Stimulated activated CD8-positive, alpha-beta memory T cell treated with anti-CD3 and anti-CD28 coated beads, Interleukin-12 subunit alpha, Interleukin-12 subunit beta, amount 100 ng/mL, for 24 hours (primary cell): ENCODE data around the gene RNF125.
A peak's percentile ranks its signal among the peaks of the same experiment; 100 is the strongest.
"Not testable (repeated sequence)": the region's sequence is repeated elsewhere in the genome, so short reads cannot be mapped to it uniquely, and the experiment has no call there.

Source experiments
- DNase-seq: peaks from one replicate; pipeline ENCODE4 v3.0.0-alpha.2; 2020; ENCODE audit errors: extremely low read depth

RNF125 gene

DNA sequence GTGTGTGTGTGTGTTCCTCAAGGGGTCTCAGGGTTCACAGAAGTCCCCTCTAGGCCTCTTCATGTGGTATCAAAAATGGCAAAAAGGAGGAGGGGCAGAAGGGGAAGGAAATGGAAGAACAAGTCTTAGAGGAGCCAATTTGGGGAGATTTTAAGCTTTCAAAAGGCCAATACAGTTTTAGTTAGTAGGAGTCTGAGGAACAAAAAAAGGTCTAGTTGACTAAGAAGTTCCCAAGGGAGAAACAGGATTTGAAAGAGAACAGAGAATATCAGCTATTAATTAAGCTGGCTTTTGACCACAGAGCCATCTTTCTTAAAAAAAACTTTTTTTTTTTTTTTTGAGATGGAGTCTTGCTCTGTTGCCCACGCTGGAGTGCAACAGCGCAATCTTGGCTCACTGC lies 7.1 kb downstream of the RNF125 start:
- no peak for DNase-seq

GRCh38 chr18:32026491-32027086 lies 8.0 kb downstream of the RNF125 start:
- DNase-seq: no peak

GRCh38 chr18:32029558-32029957 lies 10.9 kb downstream of the RNF125 start:
- no peak for DNase-seq

GRCh38 chr18:32032609-32033008 lies 14.0 kb downstream of the RNF125 start:
- DNase-seq: no peak

DNA sequence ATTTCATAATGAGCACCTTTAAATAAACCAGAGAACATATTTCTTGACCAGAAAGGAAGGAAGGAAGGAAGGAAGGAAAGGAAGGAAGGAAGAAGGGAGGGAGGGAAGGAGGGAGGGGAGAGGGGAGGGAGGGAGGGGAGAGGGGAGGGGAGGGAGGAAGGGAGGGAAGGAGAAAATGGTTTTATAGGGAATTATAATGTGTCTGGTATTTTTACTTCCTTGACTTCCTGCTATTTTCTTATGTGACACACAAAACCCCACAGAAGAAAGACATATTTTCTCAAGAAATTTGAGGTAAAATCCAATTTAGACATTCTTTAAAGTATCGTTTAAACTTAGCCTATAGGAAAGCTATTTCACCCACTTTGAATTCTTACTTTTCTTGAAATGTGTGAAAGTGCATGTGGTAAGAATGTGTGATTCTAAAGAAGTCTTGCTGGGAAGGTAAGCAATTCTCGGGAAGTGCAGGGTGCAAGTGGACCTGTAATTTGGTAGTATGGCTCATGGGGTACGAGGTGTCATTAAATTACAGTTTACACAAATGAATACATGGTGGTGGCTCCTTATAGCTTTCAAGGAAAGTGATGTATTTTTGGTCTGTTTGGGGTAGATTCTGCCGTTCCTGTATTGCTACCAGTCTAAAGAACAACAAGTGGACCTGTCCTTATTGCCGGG lies 18.0 kb downstream of the RNF125 start:
- DNase-seq: no peak

- DNase-seq: no peak
These were observed 19.0 kb downstream of the RNF125 start for GRCh38 chr18:32037616-32038015.

GRCh38 chr18:32040936-32041335 lies 22.3 kb downstream of the RNF125 start:
- no peak for DNase-seq

GRCh38 chr18:32042337-32042736 lies 23.7 kb downstream of the RNF125 start:
- DNase-seq: no peak

GRCh38 chr18:32048507-32049091 lies 30.0 kb downstream of the RNF125 start:
- no peak for DNase-seq

DNA sequence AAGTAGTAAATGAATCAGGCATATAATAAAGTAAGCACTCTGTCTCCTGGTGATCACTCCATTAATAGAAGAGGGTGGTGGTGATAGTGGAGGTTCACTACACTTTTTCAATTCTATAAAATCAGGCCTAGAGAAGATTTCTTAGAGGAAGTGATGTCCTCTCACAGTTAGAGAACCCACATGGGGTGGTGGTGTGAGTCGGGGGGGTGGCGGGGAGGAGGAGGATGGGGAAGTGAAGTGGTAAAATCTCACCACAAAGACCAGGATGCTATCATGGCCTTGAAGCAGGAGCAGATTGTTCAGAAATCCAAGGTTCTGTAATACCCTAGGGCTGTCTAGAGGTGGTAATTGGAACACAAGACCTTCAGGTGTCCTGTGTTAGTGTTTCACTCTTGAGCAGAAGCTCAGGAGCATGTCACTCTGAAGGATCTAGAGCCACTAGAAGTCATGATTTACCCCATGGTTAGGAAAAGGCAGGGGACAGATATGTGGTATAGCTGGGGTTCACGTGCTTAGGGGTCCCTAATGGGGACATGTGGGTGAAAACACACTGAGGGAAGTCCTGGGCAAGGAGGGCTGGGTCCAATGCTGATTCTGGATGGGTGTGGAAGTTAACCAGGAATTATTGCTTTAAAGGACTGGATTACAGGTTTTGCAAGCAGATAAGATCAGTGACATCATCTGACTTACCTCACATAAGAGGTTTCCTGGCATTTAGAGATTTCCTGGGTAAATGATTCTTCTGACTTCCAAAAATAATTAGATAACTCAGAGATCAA lies 31.0 kb downstream of the RNF125 start:
- DNase-seq: peak; percentile 16

GRCh38 chr18:32056613-32057358 lies 38.2 kb downstream of the RNF125 start:
- DNase-seq: no peak

DNA sequence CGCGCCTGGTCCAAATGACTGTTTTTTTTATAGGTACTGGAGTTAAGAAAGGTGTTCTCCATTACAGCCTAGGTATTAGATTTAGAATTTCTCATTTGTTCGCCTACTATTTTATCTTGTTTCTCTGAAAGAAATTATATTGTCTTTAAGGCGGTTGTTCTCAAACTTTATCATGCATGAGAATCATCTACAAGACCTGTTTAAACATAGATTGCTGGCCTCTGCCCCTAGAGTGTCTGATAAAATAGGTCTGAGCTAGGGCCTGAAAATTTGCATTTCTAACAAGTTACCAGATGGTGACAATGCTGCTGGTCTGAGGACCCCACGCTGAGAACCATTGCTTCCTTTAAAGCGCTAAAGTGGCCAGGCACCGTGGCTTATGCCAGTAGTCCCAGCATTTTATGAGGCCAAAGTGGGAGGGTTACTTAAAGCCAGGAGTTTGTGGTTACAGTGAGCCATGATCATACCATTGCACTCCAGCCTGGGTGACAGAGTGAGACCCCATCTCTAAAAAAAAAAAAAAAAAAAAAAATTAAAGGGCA lies 39.1 kb downstream of the RNF125 start:
- DNase-seq: no peak

DNA sequence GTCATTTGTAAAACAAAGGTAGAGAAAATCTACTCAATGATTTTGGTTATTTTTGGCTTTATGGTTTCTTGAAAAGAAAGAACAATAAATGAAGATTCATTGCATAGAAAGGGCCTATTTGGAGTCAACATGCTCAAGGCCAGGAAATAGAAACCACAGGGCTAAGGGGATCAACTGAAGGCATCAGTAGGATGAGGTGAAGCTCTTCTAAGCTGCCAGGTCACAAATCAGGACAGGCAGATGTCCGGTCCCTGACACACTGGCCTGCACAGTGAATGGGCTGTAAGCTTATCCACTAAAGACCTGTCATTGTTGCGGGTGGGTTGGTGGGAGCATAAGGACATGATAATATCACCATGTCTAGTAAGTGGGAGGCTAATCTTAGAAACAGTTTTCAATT lies 41.4 kb downstream of the RNF125 start:
- no peak for DNase-seq

GRCh38 chr18:32067375-32068167 lies 48.9 kb downstream of the RNF125 start:
- DNase-seq: no peak

GRCh38 chr18:32072321-32072720 lies 53.7 kb downstream of the RNF125 start:
- DNase-seq: no peak

DNA sequence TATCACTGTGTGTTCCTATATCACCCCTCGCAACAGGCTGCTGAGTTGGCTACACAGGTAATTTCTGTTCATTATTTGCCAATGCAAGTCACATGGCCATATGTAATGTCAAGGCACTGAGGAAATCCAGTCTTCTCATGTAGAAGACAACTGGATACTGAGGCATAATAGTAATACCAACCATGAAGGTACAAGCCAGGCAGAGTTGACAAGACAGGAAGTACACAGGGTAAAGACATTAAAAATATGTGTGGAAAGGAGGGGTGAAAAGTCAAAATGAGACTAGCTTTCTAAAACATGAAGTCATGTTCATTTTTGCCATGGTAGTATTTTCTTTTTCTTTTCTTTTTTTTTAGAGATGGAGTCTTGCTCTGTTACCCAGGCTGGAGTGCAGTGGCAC lies 55.6 kb downstream of the RNF125 start:
- no peak for DNase-seq

- DNase-seq: no peak
These were observed 60.2 kb downstream of the RNF125 start for GRCh38 chr18:32078845-32079244.

- DNase-seq: no peak
These were observed 63.3 kb downstream of the RNF125 start for GRCh38 chr18:32081881-32082280.

DNA sequence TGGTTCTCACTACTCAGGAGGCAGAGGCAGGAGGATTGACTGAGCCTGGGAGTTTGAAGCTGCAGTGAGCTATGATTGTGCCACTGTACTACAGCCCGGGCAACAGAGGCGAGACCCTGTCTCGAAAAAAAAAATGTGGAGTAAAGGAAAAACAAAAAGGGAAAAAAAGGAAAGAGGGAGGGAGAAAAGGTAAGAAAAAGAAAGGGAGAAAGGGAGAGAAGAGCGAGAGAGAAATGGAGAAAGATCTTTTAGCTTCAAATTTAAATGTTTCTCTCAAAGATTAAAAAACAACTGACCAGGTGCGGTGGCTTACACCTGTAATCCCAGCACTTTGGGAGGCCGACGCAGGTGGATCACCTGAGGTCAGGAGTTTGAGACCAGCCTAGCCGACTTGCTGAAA lies 65.2 kb downstream of the RNF125 start:
- DNase-seq: no peak

DNA sequence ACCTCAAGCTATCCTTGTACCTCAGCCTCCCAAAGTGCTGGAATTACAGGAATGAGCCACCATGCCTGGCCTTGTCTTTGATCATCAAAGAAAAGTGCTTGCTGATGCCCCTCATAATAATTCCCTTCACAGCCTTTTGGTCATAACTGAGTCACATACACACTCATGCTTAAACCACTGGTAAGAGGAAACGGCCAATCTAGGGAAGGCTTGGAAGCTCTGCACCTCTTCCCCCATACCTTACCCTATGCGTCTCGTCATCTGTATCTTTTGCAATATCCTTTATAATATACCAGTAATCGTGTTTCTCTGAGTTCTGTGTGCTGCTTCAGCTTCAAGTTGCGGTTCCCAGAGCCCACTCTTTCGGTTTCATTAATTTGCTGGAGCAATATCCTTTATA lies 68.3 kb downstream of the RNF125 start:
- no peak for DNase-seq

- DNase-seq: not testable (repeated sequence)
These were observed 72.2 kb downstream of the RNF125 start for GRCh38 chr18:32090831-32091230.
